OCI-LY3 (cell line): ENCODE measurements around the gene TMEM125.

ENCODE experiments used
- EZH2phosphoT487 ChIP-seq: fragments of 200-600 bp; shearing (Covaris generic); IDR thresholded peaks from 2 replicates; pipeline ENCODE4 v1.6.1; 2018; ENCODE audit warnings: antibody characterized with exemption, mixed run types, low read depth
- TF ChIP-seq, protein P1 (sequence below): fragments of 200-600, 300-600 bp; sonication (generic); IDR thresholded peaks from 2 replicates; pipeline ENCODE4 v1.5.1; 2014; ENCODE audit warnings: antibody characterized with exemption, low read length, low read depth

DNA sequence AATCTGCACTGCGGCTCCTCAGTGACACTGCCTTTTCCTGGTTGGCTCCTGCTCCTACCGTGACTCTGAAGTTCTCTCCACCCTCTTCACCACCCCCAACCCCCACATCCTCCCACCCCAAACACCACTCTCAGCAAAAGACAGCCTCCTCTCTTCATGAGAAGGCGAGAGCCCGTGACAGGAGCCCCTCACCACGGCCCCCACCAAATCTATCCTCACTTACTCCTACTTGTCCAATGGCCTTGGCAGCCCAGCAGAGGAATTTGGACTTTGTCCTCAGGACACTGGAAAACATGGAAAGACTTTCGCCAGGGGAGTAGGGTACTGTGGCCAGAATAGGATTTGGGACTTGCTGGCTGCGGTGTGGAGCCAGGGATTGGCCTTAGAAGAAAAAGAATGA, 6.9 kb downstream of the TMEM125 start:
- TF ChIP-seq, protein P1, sequence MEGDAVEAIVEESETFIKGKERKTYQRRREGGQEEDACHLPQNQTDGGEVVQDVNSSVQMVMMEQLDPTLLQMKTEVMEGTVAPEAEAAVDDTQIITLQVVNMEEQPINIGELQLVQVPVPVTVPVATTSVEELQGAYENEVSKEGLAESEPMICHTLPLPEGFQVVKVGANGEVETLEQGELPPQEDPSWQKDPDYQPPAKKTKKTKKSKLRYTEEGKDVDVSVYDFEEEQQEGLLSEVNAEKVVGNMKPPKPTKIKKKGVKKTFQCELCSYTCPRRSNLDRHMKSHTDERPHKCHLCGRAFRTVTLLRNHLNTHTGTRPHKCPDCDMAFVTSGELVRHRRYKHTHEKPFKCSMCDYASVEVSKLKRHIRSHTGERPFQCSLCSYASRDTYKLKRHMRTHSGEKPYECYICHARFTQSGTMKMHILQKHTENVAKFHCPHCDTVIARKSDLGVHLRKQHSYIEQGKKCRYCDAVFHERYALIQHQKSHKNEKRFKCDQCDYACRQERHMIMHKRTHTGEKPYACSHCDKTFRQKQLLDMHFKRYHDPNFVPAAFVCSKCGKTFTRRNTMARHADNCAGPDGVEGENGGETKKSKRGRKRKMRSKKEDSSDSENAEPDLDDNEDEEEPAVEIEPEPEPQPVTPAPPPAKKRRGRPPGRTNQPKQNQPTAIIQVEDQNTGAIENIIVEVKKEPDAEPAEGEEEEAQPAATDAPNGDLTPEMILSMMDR, result no peak
- no peak for TF ChIP-seq EZH2phosphoT487
